Measurements from ENCODE around the gene NFIA.
A peak's percentile ranks its signal among the peaks of the same experiment; 100 is the strongest.

The NFIA gene

GRCh38 chr1:61049850-61050540 lies 32.4 kb upstream of the NFIA start:
- Histone ChIP-seq H3K27me3 (replicated peaks; ENCODE audit: insufficient read depth, low read length) (peaks cover 17% of the 10 kb centered on the region), H3K4me2 (ENCODE audit: low read depth, low read length) (peak overlapping the region; percentile 93), H3K4me1 (ENCODE audit: low read length) (peaks cover 28% of the 10 kb centered on the region), H3K9ac (ENCODE audit: low read length) (peak overlapping the region; percentile 74), H3F3A (ENCODE audit: insufficient read depth, low read length) (peaks cover 18% of the 10 kb centered on the region), H4K20me1 (ENCODE audit: insufficient read depth, low read length) (no peaks in the 10 kb centered on the region), H2AFZ (ENCODE audit: low read length) (peak overlapping the region; percentile 98), H3K36me3 (replicated peaks; ENCODE audit: insufficient read depth, low read length) (no peaks in the 10 kb centered on the region), H3K4me3 (ENCODE audit: low read length) (peak overlapping the region; percentile 90), H3K27ac (ENCODE audit: low read length) (peak overlapping the region; percentile 10; the same call in 1 of the 2 replicates), H3K9me3 (replicated peaks; ENCODE audit: insufficient read depth, low read length) (no peaks in the 10 kb centered on the region), H3K9me2 (replicated peaks; ENCODE audit: insufficient read depth, low read length) (no peaks in the 10 kb centered on the region), H3K79me2 (ENCODE audit: low read length) (no peaks in the 10 kb centered on the region)
- peak; percentile 88 for DNase-seq
- TF ChIP-seq EZH2phosphoT487 (IDR thresholded peaks at IDR 0.05; ENCODE audit: low read length): no peak
- no peak for TF ChIP-seq EZH2 (optimal IDR thresholded peaks at IDR 0.05; ENCODE audit: low read depth, low read length)
- TF ChIP-seq CTCF (IDR thresholded peaks at IDR 0.05; ENCODE audit: low read length): peak; percentile 94

- H3K9me3 ChIP-seq (replicated peaks; ENCODE audit: insufficient read depth, low read length): no peaks in the 10 kb centered on the region
- H3K27me3 ChIP-seq (replicated peaks; ENCODE audit: insufficient read depth, low read length): peaks cover 23% of the 10 kb centered on the region
- TF ChIP-seq CTCF (IDR thresholded peaks at IDR 0.05; ENCODE audit: low read length): no peak
- TF ChIP-seq EZH2phosphoT487 (IDR thresholded peaks at IDR 0.05; ENCODE audit: low read length): no peak
- no peak for TF ChIP-seq EZH2 (optimal IDR thresholded peaks at IDR 0.05; ENCODE audit: low read depth, low read length)
- peaks cover 28% of the 10 kb centered on the region for H3K4me1 ChIP-seq (ENCODE audit: low read length)
- peak; percentile 15 for DNase-seq
- H3K79me2 ChIP-seq (ENCODE audit: low read length): no peaks in the 10 kb centered on the region
- H4K20me1 ChIP-seq (ENCODE audit: insufficient read depth, low read length): no peaks in the 10 kb centered on the region
- H3K4me3 ChIP-seq (ENCODE audit: low read length): peak overlapping the region; percentile 90
- peak overlapping the region; percentile 98 for H2AFZ ChIP-seq (ENCODE audit: low read length)
- peak overlapping the region; percentile 93 for H3K4me2 ChIP-seq (ENCODE audit: low read depth, low read length)
- peak overlapping the region; percentile 74 for H3K9ac ChIP-seq (ENCODE audit: low read length)
- H3K27ac ChIP-seq (ENCODE audit: low read length): no peak overlapping the region
- no peaks in the 10 kb centered on the region for H3K36me3 ChIP-seq (replicated peaks; ENCODE audit: insufficient read depth, low read length)
- H3F3A ChIP-seq (ENCODE audit: insufficient read depth, low read length): peaks cover 18% of the 10 kb centered on the region
- no peaks in the 10 kb centered on the region for H3K9me2 ChIP-seq (replicated peaks; ENCODE audit: insufficient read depth, low read length)
Measured at GRCh38 chr1:61050541-61051442, 31.6 kb upstream of the NFIA start.

- H2AFZ ChIP-seq (ENCODE audit: low read length): no peak overlapping the region
- TF ChIP-seq EZH2phosphoT487 (IDR thresholded peaks at IDR 0.05; ENCODE audit: low read length): no peak
- TF ChIP-seq CTCF (IDR thresholded peaks at IDR 0.05; ENCODE audit: low read length): no peak
- TF ChIP-seq EZH2 (optimal IDR thresholded peaks at IDR 0.05; ENCODE audit: low read depth, low read length): no peak
- H3K4me3 ChIP-seq (ENCODE audit: low read length): peak overlapping the region; percentile 90; the same call in 1 of the 2 replicates
- no peaks in the 10 kb centered on the region for H4K20me1 ChIP-seq (ENCODE audit: insufficient read depth, low read length)
- H3K9me3 ChIP-seq (replicated peaks; ENCODE audit: insufficient read depth, low read length): no peaks in the 10 kb centered on the region
- H3F3A ChIP-seq (ENCODE audit: insufficient read depth, low read length): peaks cover 18% of the 10 kb centered on the region
- H3K9me2 ChIP-seq (replicated peaks; ENCODE audit: insufficient read depth, low read length): no peaks in the 10 kb centered on the region
- peak overlapping the region; percentile 93 for H3K4me2 ChIP-seq (ENCODE audit: low read depth, low read length)
- H3K27ac ChIP-seq (ENCODE audit: low read length): no peak overlapping the region
- H3K27me3 ChIP-seq (replicated peaks; ENCODE audit: insufficient read depth, low read length): peaks cover 27% of the 10 kb centered on the region
- H3K36me3 ChIP-seq (replicated peaks; ENCODE audit: insufficient read depth, low read length): no peaks in the 10 kb centered on the region
- no peaks in the 10 kb centered on the region for H3K79me2 ChIP-seq (ENCODE audit: low read length)
- H3K9ac ChIP-seq (ENCODE audit: low read length): no peak overlapping the region
- no peak for DNase-seq
- H3K4me1 ChIP-seq (ENCODE audit: low read length): peaks cover 28% of the 10 kb centered on the region
Measured at GRCh38 chr1:61051443-61051718, 31.0 kb upstream of the NFIA start.
